ENCODE data around the gene PRELID2.

DNA sequence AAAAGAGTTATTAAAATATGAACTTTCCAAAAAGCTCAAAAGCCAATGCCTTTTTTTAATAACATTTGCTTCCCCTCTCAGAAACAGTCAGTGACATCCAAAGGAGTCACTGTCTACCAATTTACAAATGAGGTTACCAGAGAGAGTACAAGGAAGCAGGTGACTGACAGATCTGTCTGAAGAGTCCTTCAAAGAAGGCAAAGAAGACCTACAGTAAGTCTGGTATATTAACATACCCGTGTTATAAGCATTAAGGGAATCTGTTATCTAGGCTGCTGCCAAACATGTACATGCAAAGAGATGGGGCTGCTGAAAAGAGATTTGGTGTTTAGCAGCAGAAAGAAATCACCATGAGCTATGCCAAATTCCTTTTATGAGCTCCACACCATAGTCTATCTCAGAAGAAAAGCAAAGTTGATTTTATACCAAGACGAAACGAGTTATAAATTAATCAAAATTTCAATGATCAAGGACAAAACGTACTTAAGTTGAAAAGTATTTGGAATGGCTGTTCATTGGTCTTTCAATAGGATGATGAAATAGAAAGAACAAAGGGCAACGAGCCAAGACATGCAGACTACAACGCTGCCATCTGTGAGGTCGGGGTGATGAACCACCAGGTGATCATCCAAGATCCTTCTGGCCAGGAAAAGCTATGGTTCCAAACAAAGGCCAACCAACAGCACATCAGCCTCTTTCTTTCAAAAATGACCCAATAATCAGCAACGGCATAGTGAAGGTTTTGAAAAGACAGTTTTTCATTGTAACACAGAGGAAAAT, 8.1 kb downstream of the PRELID2 start:
- TF ChIP-seq, protein P1, sequence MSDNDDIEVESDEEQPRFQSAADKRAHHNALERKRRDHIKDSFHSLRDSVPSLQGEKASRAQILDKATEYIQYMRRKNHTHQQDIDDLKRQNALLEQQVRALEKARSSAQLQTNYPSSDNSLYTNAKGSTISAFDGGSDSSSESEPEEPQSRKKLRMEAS (IDR thresholded peaks at IDR 0.05; ENCODE audit: low read depth): no peak
- TF ChIP-seq TCF12 (IDR thresholded peaks at IDR 0.05) (no peak), POLR2AphosphoS5 (IDR thresholded peaks at IDR 0.05; ENCODE audit: low read depth, low read length) (no peak), EZH2phosphoT487 (IDR thresholded peaks at IDR 0.05; ENCODE audit: borderline replicate concordance, low read depth) (no peak), MEF2A (IDR thresholded peaks at IDR 0.05; ENCODE audit: borderline replicate concordance, low read depth) (no peak), RXRA (IDR thresholded peaks at IDR 0.05; ENCODE audit: borderline replicate concordance, low read depth) (no peak), RAD21 (IDR thresholded peaks at IDR 0.05; ENCODE audit: low read length) (no peak)
- TF ChIP-seq, protein P2, sequence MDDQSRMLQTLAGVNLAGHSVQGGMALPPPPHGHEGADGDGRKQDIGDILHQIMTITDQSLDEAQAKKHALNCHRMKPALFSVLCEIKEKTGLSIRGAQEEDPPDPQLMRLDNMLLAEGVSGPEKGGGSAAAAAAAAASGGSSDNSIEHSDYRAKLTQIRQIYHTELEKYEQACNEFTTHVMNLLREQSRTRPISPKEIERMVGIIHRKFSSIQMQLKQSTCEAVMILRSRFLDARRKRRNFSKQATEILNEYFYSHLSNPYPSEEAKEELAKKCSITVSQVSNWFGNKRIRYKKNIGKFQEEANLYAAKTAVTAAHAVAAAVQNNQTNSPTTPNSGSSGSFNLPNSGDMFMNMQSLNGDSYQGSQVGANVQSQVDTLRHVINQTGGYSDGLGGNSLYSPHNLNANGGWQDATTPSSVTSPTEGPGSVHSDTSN (IDR thresholded peaks at IDR 0.05): no peak

All from SK-N-SH (cell line).